IPS-11a (cell line): Measurements from ENCODE around the gene GAB4.

Experiments used
- H3K4me3 ChIP-seq: one replicate; pipeline ENCODE4 v1.5.1; 2013; ENCODE audit warnings: low read depth, low read length, control low read depth

The GAB4 gene

DNA sequence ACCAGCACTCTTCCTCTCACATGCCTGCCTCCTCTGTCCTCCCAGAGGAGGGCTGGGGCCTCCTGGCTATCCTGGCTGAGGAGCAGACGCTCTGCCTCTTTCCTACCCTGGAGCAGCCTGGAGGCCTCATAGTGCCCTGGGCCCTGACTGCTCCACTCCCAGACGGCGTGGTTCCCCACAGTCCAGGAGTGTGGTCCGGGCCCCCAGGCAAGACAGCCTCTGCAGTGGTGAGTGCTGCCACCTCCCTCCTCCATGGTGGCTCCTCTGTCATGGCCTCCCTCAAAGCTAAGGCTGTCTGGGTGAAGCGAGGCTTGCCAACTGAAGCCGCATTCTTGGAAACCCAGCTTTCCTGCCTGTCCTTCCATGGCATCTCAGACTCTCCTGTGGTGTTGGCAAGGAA lies 19.8 kb downstream of the GAB4 start:
- H3K4me3 ChIP-seq: no peak overlapping the region

- H3K4me3 ChIP-seq: no peak overlapping the region
Measured at GRCh38 chr22:16987822-16988221, 20.2 kb downstream of the GAB4 start.

DNA sequence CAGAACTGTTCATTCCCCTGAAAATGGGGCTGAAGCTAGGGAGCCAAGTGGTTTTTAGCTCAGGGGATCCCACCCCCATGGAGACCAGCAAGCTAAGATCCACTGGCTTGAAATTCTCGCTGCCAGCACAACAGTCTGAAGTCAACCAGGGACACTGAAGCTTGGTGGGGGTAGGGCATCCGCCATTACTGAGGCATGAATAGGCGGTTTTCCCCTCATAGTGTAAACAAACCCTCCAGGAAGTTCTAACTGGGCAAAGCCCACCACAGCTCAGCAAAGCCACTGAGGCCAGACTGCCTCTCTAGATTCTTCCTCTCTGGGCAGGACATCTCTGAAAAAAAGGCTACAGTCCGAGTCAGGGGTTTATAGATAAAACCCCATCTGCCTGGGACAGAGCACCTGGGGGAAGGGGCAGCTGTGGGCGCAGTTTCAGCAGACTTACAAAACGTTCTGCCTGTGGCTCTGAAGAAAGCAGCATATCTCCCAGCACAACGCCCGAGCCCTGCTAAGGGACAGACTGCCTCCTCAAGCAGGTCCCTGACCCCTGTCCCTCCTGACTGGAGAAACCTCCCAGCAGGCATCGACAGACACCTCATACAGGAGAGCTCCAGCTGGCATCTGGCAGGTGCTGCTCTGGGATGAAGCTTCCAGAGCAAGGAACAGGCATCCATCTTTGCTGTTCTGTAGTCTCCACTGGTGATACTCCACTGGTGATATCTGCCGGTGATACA lies 32.7 kb downstream of the GAB4 start:
- H3K4me3 ChIP-seq: no peak overlapping the region

- no peak overlapping the region for H3K4me3 ChIP-seq
Measured at GRCh38 chr22:16974298-16975084, 33.5 kb downstream of the GAB4 start.

DNA sequence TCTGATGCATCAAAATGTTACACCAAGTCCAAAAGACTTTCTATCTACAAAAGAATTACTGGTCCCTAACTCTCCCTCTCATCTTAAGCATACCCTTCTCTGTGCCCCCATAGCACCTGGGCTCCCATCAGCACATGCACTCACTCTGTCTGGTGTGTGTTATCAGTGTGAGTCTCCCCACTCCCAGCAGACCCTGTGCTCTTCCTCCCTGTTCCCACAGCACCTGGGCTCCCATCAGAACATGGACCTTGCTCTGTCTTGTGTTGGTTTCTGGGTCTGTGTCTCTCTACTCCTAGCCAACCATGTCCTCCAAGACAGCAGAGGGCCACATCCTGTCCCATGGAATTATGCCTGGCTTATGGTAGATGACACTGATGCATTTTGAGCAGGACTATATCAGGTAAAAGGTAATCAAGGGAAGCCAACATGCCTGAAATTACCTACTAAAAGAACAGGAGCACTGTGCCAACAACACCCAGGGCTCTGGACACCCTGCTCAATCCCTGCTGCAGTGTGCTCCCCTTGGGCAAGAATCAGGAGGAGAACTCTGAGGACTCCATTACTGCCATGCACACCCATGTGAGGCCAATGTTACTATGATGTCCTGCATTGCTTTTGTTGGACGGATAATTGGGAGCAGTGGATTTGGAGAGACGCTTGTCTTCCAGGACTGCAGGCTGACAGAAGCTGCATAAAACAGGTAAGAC lies 34.3 kb downstream of the GAB4 start:
- no peak overlapping the region for H3K4me3 ChIP-seq

GRCh38 chr22:16972311-16972710 lies 35.7 kb downstream of the GAB4 start:
- no peak overlapping the region for H3K4me3 ChIP-seq

- H3K4me3 ChIP-seq: no peak overlapping the region
Measured at GRCh38 chr22:16970446-16970845, 37.6 kb downstream of the GAB4 start.

GRCh38 chr22:16969508-16970327 lies 38.3 kb downstream of the GAB4 start:
- H3K4me3 ChIP-seq: no peak overlapping the region

DNA sequence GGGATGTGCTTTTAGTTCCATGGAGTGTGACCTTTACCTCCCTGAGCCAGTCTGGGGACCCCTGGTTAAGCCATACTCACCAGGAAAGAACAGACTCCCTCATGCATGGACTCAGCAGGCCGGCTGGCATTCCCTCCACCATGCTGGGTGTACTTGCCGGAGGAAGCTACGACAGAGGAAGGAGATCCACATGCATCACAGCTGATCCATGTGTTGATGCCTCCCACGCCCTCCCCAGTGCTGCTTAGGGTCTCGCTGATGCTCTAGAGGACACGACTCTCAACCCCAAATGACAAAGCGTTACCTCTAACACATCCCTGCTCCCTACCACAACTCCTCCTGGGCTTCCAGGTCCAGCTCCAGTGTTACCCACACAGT lies 39.8 kb downstream of the GAB4 start:
- no peak overlapping the region for H3K4me3 ChIP-seq

DNA sequence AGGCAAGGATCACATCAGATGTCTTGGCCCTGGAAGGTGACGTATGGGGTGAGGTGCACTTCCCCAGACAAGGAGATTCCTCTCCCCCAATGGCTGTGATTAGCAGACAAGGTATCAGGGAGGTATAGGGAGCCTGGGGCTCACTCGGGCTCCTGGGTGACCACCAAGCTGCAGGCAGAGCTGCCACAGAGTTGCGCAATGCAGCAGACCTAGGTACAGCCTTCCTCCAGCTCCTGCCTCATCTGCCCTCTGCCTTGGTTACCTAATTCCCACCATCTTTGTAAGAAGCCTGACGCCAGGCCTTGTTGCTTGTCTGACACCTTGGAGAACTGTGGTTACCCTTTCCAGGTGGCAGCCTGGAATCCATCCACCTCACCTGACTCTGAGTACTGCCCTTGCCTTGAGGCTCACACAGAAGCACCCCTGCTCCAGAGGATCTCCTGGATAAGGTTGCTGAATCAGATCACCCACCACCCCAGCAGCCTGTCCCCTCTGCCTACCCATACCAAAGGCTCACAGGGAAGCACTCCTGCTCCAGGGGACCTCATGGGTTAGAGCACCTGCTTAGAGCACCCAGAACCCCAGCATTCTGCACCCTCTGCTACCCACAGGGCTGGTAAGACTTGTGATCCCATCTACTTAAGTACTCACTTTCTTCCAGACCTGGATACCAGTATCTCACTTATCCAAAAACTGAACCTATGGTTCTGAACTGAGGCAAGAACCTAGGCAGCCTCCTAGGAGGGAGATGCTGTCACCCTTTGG lies 40.4 kb downstream of the GAB4 start:
- H3K4me3 ChIP-seq: no peak overlapping the region

- no peak overlapping the region for H3K4me3 ChIP-seq
Measured at GRCh38 chr22:16966251-16966650, 41.8 kb downstream of the GAB4 start.

DNA sequence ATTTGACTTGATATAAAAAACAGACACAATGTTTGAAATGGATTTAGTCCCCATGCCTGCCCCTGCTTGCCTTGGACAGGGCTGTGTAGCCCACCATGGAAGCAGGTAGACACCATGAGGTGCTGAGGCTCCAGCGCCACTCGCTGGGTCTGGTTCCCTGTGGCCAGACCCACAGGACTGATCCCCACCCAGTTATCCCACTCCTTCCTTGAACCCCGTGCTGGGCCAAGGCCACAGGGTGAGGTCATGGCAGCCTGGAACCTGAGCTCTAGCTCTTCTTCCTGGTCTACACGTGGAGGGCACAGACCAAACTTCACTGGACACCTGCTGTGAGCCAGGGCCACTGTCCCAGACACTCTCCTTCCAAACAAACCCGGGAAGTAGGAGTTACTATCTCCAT lies 42.5 kb downstream of the GAB4 start:
- no peak overlapping the region for H3K4me3 ChIP-seq

DNA sequence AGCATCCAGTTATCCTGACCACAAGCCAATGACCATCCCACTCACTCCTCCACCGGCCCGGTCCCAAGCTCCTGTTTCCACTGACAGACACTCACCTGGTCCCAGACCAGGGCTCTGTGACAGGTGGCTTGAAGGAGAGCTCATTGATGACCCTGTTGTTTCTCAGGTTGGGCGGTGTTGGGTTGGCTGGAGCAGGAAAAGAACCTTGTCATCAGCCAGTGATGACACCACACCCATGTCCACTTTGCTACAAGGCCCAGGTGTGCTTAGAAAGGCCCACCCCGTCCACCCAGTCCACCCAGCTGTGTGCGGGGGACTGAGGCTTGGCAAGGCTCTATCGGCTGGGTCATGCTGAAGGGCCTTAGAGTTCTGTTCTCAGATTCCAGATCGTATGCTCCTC lies 42.9 kb downstream of the GAB4 start:
- H3K4me3 ChIP-seq: no peak overlapping the region

DNA sequence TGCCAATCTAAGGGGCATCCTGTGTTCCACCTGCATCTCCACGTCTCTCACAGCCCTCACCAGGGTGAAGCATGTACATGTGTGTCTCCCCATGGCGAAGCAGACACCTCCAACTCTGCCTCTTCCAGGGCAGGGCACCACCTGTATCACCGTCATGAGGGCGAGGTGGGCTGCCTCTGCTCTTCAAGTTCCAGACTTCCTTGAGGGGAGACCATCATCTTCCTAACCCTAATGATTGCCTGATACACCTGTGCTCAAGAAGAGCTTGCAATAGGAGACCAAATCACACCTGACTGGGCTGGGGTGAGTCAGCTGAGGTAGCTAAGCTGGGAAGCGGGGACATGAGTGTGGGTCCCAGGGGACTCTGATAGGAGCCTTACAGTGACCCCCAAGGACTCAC lies 43.7 kb downstream of the GAB4 start:
- H3K4me3 ChIP-seq: no peak overlapping the region

- no peak overlapping the region for H3K4me3 ChIP-seq
Measured at GRCh38 chr22:16963189-16963945, 44.7 kb downstream of the GAB4 start.

GRCh38 chr22:16962501-16962900 lies 45.5 kb downstream of the GAB4 start:
- no peak overlapping the region for H3K4me3 ChIP-seq

- no peak overlapping the region for H3K4me3 ChIP-seq
Measured at GRCh38 chr22:16961477-16962186, 46.4 kb downstream of the GAB4 start.

DNA sequence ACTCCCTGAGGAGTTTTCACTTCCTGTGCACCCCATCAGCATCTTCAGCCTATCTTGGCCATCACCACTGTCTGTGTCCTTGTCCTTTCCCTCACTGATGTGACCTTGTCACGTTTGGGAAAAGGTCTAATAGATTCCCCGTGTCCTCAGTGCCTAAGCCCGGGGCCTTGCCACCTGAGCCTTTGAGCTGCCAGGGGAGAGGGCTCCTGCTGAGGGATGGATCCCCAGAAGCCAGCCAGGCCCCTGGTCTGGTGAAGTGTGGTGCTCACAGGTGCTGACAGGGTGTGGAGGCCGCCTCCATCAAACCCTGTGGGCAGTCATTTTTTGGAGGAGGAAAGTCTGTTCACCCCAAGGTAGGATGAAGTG lies 47.2 kb downstream of the GAB4 start:
- H3K4me3 ChIP-seq: no peak overlapping the region
